HEK293 (cell line): ENCODE results near the gene CLDN34.

Experiments used
- CTCF ChIA-PET: fragments of 350-600 bp; formaldehyde crosslinking; extraction: SDS; loops from one replicate; lab custom pipeline; 2021; ENCODE audit warnings: antibody characterized with exemption; lab: Yijun Ruan, JAX
- POLR2A ChIA-PET: fragments of 300-600 bp; formaldehyde crosslinking; extraction: SDS; loops from one replicate; lab custom pipeline; 2020; ENCODE audit warnings: antibody characterized with exemption, inconsistent platforms; lab: Yijun Ruan, JAX
- H3K27ac ChIP-seq: fragments of 200-500 bp; sonication (Bioruptor generic); 2 replicates; pipeline ENCODE4 v1.5.1; 2014; ENCODE audit warnings: low read depth, low read length, control low read depth, inconsistent platforms; ENCODE audit errors: extremely low read depth
- H3K36me3 ChIP-seq, 2 experiments: fragments of 200-500 bp in 1 of 2; sonication (Bioruptor generic) in 1 of 2; 1 replicate in 1 of 2; 2 replicates in 1 of 2; pipeline ENCODE4 v1.5.1; 2014 to 2017; ENCODE audit warnings: inconsistent platforms in 2 of 2, low read length in 2 of 2; ENCODE audit not compliant: control insufficient read depth in 2 of 2, insufficient read depth in 1 of 2
- H3K4me1 ChIP-seq: fragments of 200-500 bp; sonication (Bioruptor generic); 2 replicates; pipeline ENCODE4 v1.5.1; 2014; ENCODE audit warnings: mild to moderate bottlenecking, low read length, inconsistent platforms; ENCODE audit not compliant: control insufficient read depth, insufficient read depth
- H3K4me3 ChIP-seq: 2 replicates; pipeline ENCODE4 v1.5.1; 2011; ENCODE audit warnings: low read depth, mild to moderate bottlenecking, control low read depth, low read length, moderate library complexity
- H3K9me3 ChIP-seq: fragments of 200-500 bp; sonication (Bioruptor generic); 2 replicates; pipeline ENCODE4 v1.5.1; 2014; ENCODE audit warnings: low read depth, low read length, inconsistent platforms; ENCODE audit not compliant: control insufficient read depth, insufficient read depth
- BCL11A ChIP-seq: fragments of 450-650 bp; formaldehyde crosslinking; IDR thresholded peaks from 2 replicates; pipeline ENCODE4 v1.5.1; 2016; ENCODE audit warnings: low read depth, missing biosample characterization, missing genetic modification characterization
- GLI4 ChIP-seq: fragments of 450-650 bp; formaldehyde crosslinking; IDR thresholded peaks from 2 replicates; pipeline ENCODE4 v1.5.1; 2016; ENCODE audit warnings: missing biosample characterization, missing genetic modification characterization
- PBX3 ChIP-seq: sonication (generic); formaldehyde crosslinking; IDR thresholded peaks from 2 replicates; pipeline ENCODE4 v1.8.1; 2022; ENCODE audit warnings: mild to moderate bottlenecking, moderate library complexity, missing genetic modification reagents
- ZBTB17 ChIP-seq: fragments of 450-650 bp; formaldehyde crosslinking; IDR thresholded peaks from 2 replicates; pipeline ENCODE4 v1.5.1; 2016; ENCODE audit warnings: missing biosample characterization, missing genetic modification characterization
- ZNF112 ChIP-seq: fragments of 450-650 bp; formaldehyde crosslinking; IDR thresholded peaks from 2 replicates; pipeline ENCODE4 v1.5.0; 2017; ENCODE audit warnings: missing biosample characterization, missing genetic modification characterization
- ZNF140 ChIP-seq: fragments of 450-650 bp; formaldehyde crosslinking; IDR thresholded peaks from 2 replicates; pipeline ENCODE4 v1.5.1; 2016; ENCODE audit warnings: missing biosample characterization, missing genetic modification characterization
- ZNF16 ChIP-seq: fragments of 450-650 bp; formaldehyde crosslinking; IDR thresholded peaks from 2 replicates; pipeline ENCODE4 v1.5.1; 2016; ENCODE audit warnings: low read depth, missing biosample characterization, missing genetic modification characterization
- ZNF184 ChIP-seq: fragments of 450-650 bp; IDR thresholded peaks from 2 replicates; pipeline ENCODE4 v1.5.1; 2018; ENCODE audit warnings: missing biosample characterization, mild to moderate bottlenecking, missing genetic modification characterization
- ZNF19 ChIP-seq: fragments of 450-650 bp; formaldehyde crosslinking; IDR thresholded peaks from 2 replicates; pipeline ENCODE4; 2016; ENCODE audit warnings: missing biosample characterization, missing genetic modification characterization, low read depth
- ZNF2 ChIP-seq: fragments of 450-650 bp; formaldehyde crosslinking; IDR thresholded peaks from 2 replicates; pipeline ENCODE4 v1.5.1; 2016; ENCODE audit warnings: missing biosample characterization, missing genetic modification characterization
- ZNF23 ChIP-seq: fragments of 450-650 bp; formaldehyde crosslinking; IDR thresholded peaks from 2 replicates; pipeline ENCODE4 v1.5.1; 2016; ENCODE audit warnings: missing biosample characterization, missing genetic modification characterization, borderline replicate concordance
- ZNF280D ChIP-seq: fragments of 450-650 bp; formaldehyde crosslinking; IDR thresholded peaks from 2 replicates; pipeline ENCODE4 v1.5.1; 2016; ENCODE audit warnings: missing biosample characterization, missing genetic modification characterization
- ZNF48 ChIP-seq: fragments of 450-650 bp; formaldehyde crosslinking; IDR thresholded peaks from 2 replicates; pipeline ENCODE4 v1.5.1; 2016; ENCODE audit warnings: missing biosample characterization, missing genetic modification characterization
- ZNF510 ChIP-seq: fragments of 450-650 bp; formaldehyde crosslinking; IDR thresholded peaks from 2 replicates; pipeline ENCODE4 v1.5.1; 2018; ENCODE audit warnings: mild to moderate bottlenecking, missing genetic modification characterization, missing biosample characterization; ENCODE audit not compliant: insufficient replicate concordance
- ZNF549 ChIP-seq: fragments of 450-650 bp; IDR thresholded peaks from 2 replicates; pipeline ENCODE4 v1.5.1; 2018; ENCODE audit warnings: missing biosample characterization, missing genetic modification characterization, mild to moderate bottlenecking, inconsistent platforms, moderate library complexity
- ZNF639 ChIP-seq: fragments of 450-650 bp; formaldehyde crosslinking; IDR thresholded peaks from 2 replicates; pipeline ENCODE4 v1.5.1; 2016; ENCODE audit warnings: missing biosample characterization, missing genetic modification characterization
- ZNF660 ChIP-seq: fragments of 450-650 bp; IDR thresholded peaks from 2 replicates; pipeline ENCODE4 v1.5.1; 2018; ENCODE audit warnings: missing biosample characterization, mild to moderate bottlenecking, missing genetic modification characterization
- ZNF670 ChIP-seq: fragments of 450-650 bp; formaldehyde crosslinking; IDR thresholded peaks from 2 replicates; pipeline ENCODE4 v1.5.1; 2016; ENCODE audit warnings: missing biosample characterization, missing genetic modification characterization, low read depth
- ZNF792 ChIP-seq: fragments of 450-650 bp; formaldehyde crosslinking; IDR thresholded peaks from 2 replicates; pipeline ENCODE4 v1.5.1; 2016; ENCODE audit warnings: missing biosample characterization, missing genetic modification characterization
- ZSCAN23 ChIP-seq: fragments of 450-650 bp; formaldehyde crosslinking; IDR thresholded peaks from 2 replicates; pipeline ENCODE4 v1.5.1; 2016; ENCODE audit warnings: missing biosample characterization, missing genetic modification characterization
- ZSCAN30 ChIP-seq: fragments of 450-650 bp; IDR thresholded peaks from 2 replicates; pipeline ENCODE4 v1.5.1; 2018; ENCODE audit warnings: missing biosample characterization, mild to moderate bottlenecking, missing genetic modification characterization, moderate library complexity

CLDN34 gene

GRCh38 chrX:9980401-9980800, 13.2 kb downstream of the CLDN34 start (continued):
- no peak for TF ChIP-seq ZNF639

- CTCF ChIA-PET: no interaction called here
- Histone ChIP-seq H3K36me3 (no peaks in the 10 kb centered on the region), H3K4me1 (no peaks in the 10 kb centered on the region), H3K9me3 (no peaks in the 10 kb centered on the region), H3K4me3 (no peak overlapping the region), H3K27ac (no peak overlapping the region)
- POLR2A ChIA-PET: no interaction called here
- no peak for TF ChIP-seq ZNF660 (tag by site-specific recombination)
- TF ChIP-seq GLI4: no peak
- no peak for TF ChIP-seq ZNF2
- no peak for TF ChIP-seq BCL11A (tag by site-specific recombination)
Observed at GRCh38 chrX:9980927-9981326, 13.8 kb downstream of the CLDN34 start.

- Histone ChIP-seq H3K36me3 (no peaks in the 10 kb centered on the region), H3K27ac (no peak overlapping the region), H3K9me3 (no peaks in the 10 kb centered on the region), H3K4me1 (no peaks in the 10 kb centered on the region), H3K4me3 (no peak overlapping the region)
- TF ChIP-seq PBX3 (CRISPR knock-in tag) (no peak), ZSCAN30 (tag by site-specific recombination) (no peak), ZNF510 (no peak), ZNF792 (tag by site-specific recombination) (no peak), ZNF670 (no peak), ZNF549 (tag by site-specific recombination) (no peak), ZBTB17 (tag by site-specific recombination) (no peak), ZNF19 (tag by site-specific recombination) (no peak), ZNF112 (tag by site-specific recombination) (no peak), ZSCAN23 (tag by site-specific recombination) (no peak), ZNF23 (tag by site-specific recombination) (no peak), ZNF184 (tag by site-specific recombination) (no peak), ZNF140 (no peak), ZNF16 (tag by site-specific recombination) (no peak), ZNF48 (tag by site-specific recombination) (no peak), ZNF280D (no peak)
- CTCF ChIA-PET: interaction anchor here (1.3 to 1.8 kb wide), 2 partner anchors 12 to 136 kb away, joined by 6 to 9 read pairs; no protein-coding TSS in a partner anchor
- POLR2A ChIA-PET: no interaction called here
Observed at GRCh38 chrX:9983441-9983840, 16.3 kb downstream of the CLDN34 start.
